H9 (cell line): ENCODE data around the gene PGBD5. TPM values are rescaled to one million over a fixed set of nuclear protein-coding genes. Genes with fewer than 3 reads are reported as not detected.

Experiments
- DNase-seq: peaks from one replicate; pipeline ENCODE4 v3.0.0-alpha.2; 2017
- H2AFZ ChIP-seq: one replicate; pipeline ENCODE4 v1.6.1; 2013; ENCODE audit warnings: mild to moderate bottlenecking, low read length, control low read depth, moderate library complexity
- H2AK5ac ChIP-seq: 2 replicates; pipeline ENCODE4 v1.6.1; 2013; ENCODE audit warnings: low read length, control low read depth, mixed read lengths; ENCODE audit not compliant: insufficient read length
- H2BK120ac ChIP-seq: one replicate; pipeline ENCODE4 v1.6.1; 2013; ENCODE audit warnings: low read depth, mild to moderate bottlenecking, low read length, control low read depth, inconsistent platforms; ENCODE audit not compliant: poor library complexity, severe bottlenecking
- H2BK12ac ChIP-seq: 2 replicates; pipeline ENCODE4 v1.6.1; 2013; ENCODE audit warnings: low read length, control low read depth, mixed read lengths, low read depth; ENCODE audit not compliant: insufficient read length
- H2BK15ac ChIP-seq: 2 replicates; pipeline ENCODE4 v1.6.1; 2013; ENCODE audit warnings: low read depth, low read length, control low read depth
- H2BK20ac ChIP-seq: one replicate; pipeline ENCODE4 v1.6.1; 2013; ENCODE audit warnings: low read depth, mild to moderate bottlenecking, low read length, control low read depth, inconsistent platforms; ENCODE audit not compliant: poor library complexity, severe bottlenecking
- H2BK5ac ChIP-seq: 2 replicates; pipeline ENCODE4 v1.6.1; 2013; ENCODE audit warnings: low read length, control low read depth, mixed read lengths; ENCODE audit not compliant: insufficient read length
- H3K14ac ChIP-seq: 2 replicates; pipeline ENCODE4 v1.6.1; 2013; ENCODE audit warnings: low read length, control low read depth; ENCODE audit not compliant: insufficient read depth
- H3K18ac ChIP-seq: 2 replicates; pipeline ENCODE4 v1.6.1; 2013; ENCODE audit warnings: low read depth, mild to moderate bottlenecking, mixed read lengths, low read length, control low read depth; ENCODE audit not compliant: insufficient read length
- H3K23ac ChIP-seq: 2 replicates; pipeline ENCODE4 v1.6.1; 2013; ENCODE audit warnings: low read length, control low read depth, mixed read lengths, low read depth; ENCODE audit not compliant: insufficient read length
- H3K23me2 ChIP-seq: 2 replicates; pipeline ENCODE4 v1.6.1; 2013; ENCODE audit warnings: low read depth, mild to moderate bottlenecking, mixed read lengths, low read length, control low read depth; ENCODE audit not compliant: insufficient read length, poor library complexity, severe bottlenecking
- H3K27ac ChIP-seq: 2 replicates; pipeline ENCODE4 v1.5.1; 2013; ENCODE audit warnings: low read length, control low read depth, mixed read lengths, low read depth; ENCODE audit not compliant: insufficient read length
- H3K27me3 ChIP-seq: 2 replicates; pipeline ENCODE4 v1.6.1; 2013; ENCODE audit warnings: low read length, control low read depth, inconsistent platforms; ENCODE audit not compliant: insufficient read depth
- H3K4ac ChIP-seq: 2 replicates; pipeline ENCODE4 v1.6.1; 2013; ENCODE audit warnings: low read depth, mild to moderate bottlenecking, control low read depth, inconsistent platforms, low read length, moderate library complexity
- H3K4me1 ChIP-seq: 2 replicates; pipeline ENCODE4 v1.6.1; 2013; ENCODE audit warnings: low read length, control low read depth, inconsistent platforms; ENCODE audit not compliant: insufficient read depth
- H3K4me2 ChIP-seq: 2 replicates; pipeline ENCODE4 v1.6.1; 2013; ENCODE audit warnings: low read length, control low read depth, mixed read lengths; ENCODE audit not compliant: insufficient read length, insufficient read depth
- H3K56ac ChIP-seq: 2 replicates; pipeline ENCODE4 v1.6.1; 2013; ENCODE audit warnings: low read depth, mild to moderate bottlenecking, mixed read lengths, low read length, control low read depth; ENCODE audit not compliant: insufficient read length
- H3K79me1 ChIP-seq: 2 replicates; pipeline ENCODE4 v1.6.1; 2013; ENCODE audit warnings: low read depth, mild to moderate bottlenecking, moderate library complexity, low read length, control low read depth, inconsistent platforms; ENCODE audit not compliant: insufficient read depth, poor library complexity, severe bottlenecking
- H3K79me2 ChIP-seq: 2 replicates; pipeline ENCODE4 v1.6.1; 2013; ENCODE audit warnings: low read length, control low read depth, inconsistent platforms; ENCODE audit not compliant: insufficient read depth
- H3K9ac ChIP-seq: 2 replicates; pipeline ENCODE4 v1.6.1; 2013; ENCODE audit warnings: low read length, control low read depth, mixed read lengths; ENCODE audit not compliant: insufficient read length; ENCODE audit errors: extremely low read depth
- H3K9me3 ChIP-seq: one replicate; pipeline ENCODE4 v1.6.1; 2013; ENCODE audit warnings: low read depth, low read length, inconsistent platforms; ENCODE audit not compliant: control insufficient read depth
- H3T11ph ChIP-seq: one replicate; pipeline ENCODE4 v1.6.1; 2013; ENCODE audit warnings: mild to moderate bottlenecking, low read length, control low read depth, inconsistent platforms
- H4K20me1 ChIP-seq: one replicate; pipeline ENCODE4 v1.6.1; 2013; ENCODE audit not compliant: control insufficient read depth, insufficient read length, insufficient read depth
- H4K5ac ChIP-seq: 2 replicates; pipeline ENCODE4 v1.6.1; 2013; ENCODE audit warnings: low read depth, mild to moderate bottlenecking, mixed read lengths, low read length, control low read depth; ENCODE audit not compliant: insufficient read length
- H4K8ac ChIP-seq: replicated peaks from 2 replicates; pipeline ENCODE4 v1.6.1; 2013; ENCODE audit warnings: low read length, control low read depth, mixed read lengths, low read depth; ENCODE audit not compliant: insufficient read length
- H4K91ac ChIP-seq: 2 replicates; pipeline ENCODE4 v1.6.1; 2013; ENCODE audit warnings: low read depth, mild to moderate bottlenecking, moderate library complexity, mixed read lengths, low read length, control low read depth; ENCODE audit not compliant: insufficient read length
- H3K27ac Mint-ChIP-seq, 3 experiments: 2 replicates in 2 of 3; 3 replicates in 1 of 3; pipeline ENCODE4 v1.8.0; 2020 to 2021; ENCODE audit warnings: mixed read lengths in 3 of 3, mild to moderate bottlenecking in 1 of 3, moderate library complexity in 1 of 3
- H3K27me3 Mint-ChIP-seq: 2 replicates; pipeline ENCODE4 v1.8.0; 2021; ENCODE audit warnings: low read depth, mild to moderate bottlenecking, moderate library complexity, mixed read lengths
- H3K36me3 Mint-ChIP-seq, 3 experiments: 2 replicates in 2 of 3; 3 replicates in 1 of 3; pipeline ENCODE4 v1.8.0; 2020 to 2021; ENCODE audit warnings: low read depth in 3 of 3, mixed read lengths in 3 of 3; ENCODE audit not compliant: insufficient read depth in 1 of 3
- H3K4me1 Mint-ChIP-seq, 2 experiments: 2 replicates each; pipeline ENCODE4 v1.8.0; 2020; ENCODE audit warnings: mixed read lengths in 2 of 2
- H3K4me3 Mint-ChIP-seq, 2 experiments: 2 replicates in 1 of 2; 3 replicates in 1 of 2; pipeline ENCODE4 v1.8.0; 2020 to 2021; ENCODE audit warnings: mild to moderate bottlenecking in 2 of 2, mixed read lengths in 2 of 2, moderate library complexity in 1 of 2
- H3K9me3 Mint-ChIP-seq, 2 experiments: 2 replicates in 1 of 2; 3 replicates in 1 of 2; pipeline ENCODE4 v1.8.0; 2020; ENCODE audit warnings: mild to moderate bottlenecking in 2 of 2, mixed read lengths in 2 of 2, moderate library complexity in 1 of 2
- CTCF ChIP-seq: fragments of 200-600 bp; sonication (generic); conservative IDR thresholded peaks from 3 replicates; pipeline ENCODE4 v1.8.0; 2021; ENCODE audit warnings: antibody characterized with exemption, mild to moderate bottlenecking
- WGBS: extraction: QIAGEN DNeasy Blood & Tissue Kit; methylation state at CpG from one replicate; pipeline ENCODE4 v1.1.7; 2013; ENCODE audit warnings: missing lambda C conversion rate, low lambda C conversion rate, mixed read lengths; ENCODE audit not compliant: insufficient read length; ENCODE audit errors: extremely low coverage; 5-methylcytosine and 5-hydroxymethylcytosine counted together
- total RNA-seq: library from RNA; stranded (reverse); gene quantifications from 2 replicates; pipeline ENCODE4 v1.2.1, GENCODE V29; 2021

PGBD5 gene
- total RNA-seq, 1 experiment from 2014 or later = 19.1 TPM

DNA sequence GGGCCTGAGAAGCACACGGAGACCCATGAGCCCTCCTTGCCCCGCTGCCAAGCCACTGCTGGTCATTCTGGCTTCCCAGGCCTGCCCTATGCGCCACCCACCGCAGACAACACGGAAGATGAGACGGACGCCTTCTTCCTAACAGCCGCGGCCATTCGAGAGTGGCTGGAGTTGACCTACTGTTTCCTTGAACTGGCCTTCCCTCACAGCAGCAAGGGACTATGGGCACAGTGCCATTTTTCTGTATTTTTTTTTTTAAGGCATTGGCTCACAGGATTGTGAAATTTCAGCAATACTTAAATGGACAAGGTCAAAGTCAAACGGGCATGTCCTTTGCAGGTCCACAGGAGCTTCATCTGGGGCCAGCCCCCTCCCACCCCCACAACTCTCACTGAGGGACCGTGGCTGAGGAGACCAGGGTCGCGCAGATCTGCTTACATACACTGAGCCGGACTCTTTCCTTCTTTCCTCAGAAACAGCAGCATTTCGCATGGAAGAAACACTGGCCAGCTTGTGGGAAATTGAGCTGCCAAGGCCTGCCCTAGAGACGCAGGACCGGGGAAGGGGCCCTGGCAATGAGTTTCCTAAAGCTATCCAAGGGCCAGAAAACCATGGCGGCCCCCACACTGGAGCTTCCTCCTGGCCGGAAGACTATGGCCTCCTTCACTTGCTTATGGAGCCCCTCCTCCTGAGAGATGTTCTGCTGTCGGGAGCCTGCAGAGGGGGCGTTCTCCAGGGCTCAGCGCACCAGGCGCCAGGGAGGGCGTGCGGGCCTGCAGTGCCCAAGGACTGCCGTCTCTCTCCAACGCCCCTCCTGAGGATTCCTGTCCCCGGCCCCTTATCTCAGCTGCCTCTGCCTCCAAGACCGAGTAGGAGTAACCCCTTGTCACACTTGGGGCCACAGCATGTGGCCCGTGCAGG is 98.9 kb downstream of the PGBD5 start:
- Histone ChIP-seq H2AFZ (no peak overlapping the region), H3K23ac (no peak overlapping the region), H3K79me1 (no peaks in the 10 kb centered on the region), H3K9ac (no peak overlapping the region), H2BK12ac (no peak overlapping the region), H2AK5ac (no peak overlapping the region), H3K4me1 (peaks cover 2% of the 10 kb centered on the region; the same call in 1 of the 2 replicates), H3K9me3 (no peaks in the 10 kb centered on the region), H4K91ac (no peak overlapping the region), H2BK15ac (no peak overlapping the region), H3K18ac (no peak overlapping the region), H2BK120ac (no peak overlapping the region), H3K4ac (no peak overlapping the region), H3K27me3 (no peaks in the 10 kb centered on the region), H3K14ac (no peak overlapping the region), H2BK5ac (no peak overlapping the region), H3K27ac (no peak overlapping the region), H3T11ph (no peak overlapping the region), H4K5ac (no peak overlapping the region), H2BK20ac (no peak overlapping the region), H3K56ac (no peak overlapping the region), H3K79me2 (no peaks in the 10 kb centered on the region), H4K20me1 (no peaks in the 10 kb centered on the region), H3K4me2 (no peak overlapping the region), H3K23me2 (no peaks in the 10 kb centered on the region), H4K8ac (no peak overlapping the region)
- Mint-ChIP-seq H3K9me3 (no peaks in the 10 kb centered on the region; a peak in 1 of 5 replicates), H3K4me3 (no peak overlapping the region), H3K36me3 (peaks cover 34 to 54% (median 44%) of the 10 kb centered on the region in 3 experiments), H3K27me3 (no peaks in the 10 kb centered on the region), H3K27ac (peak overlapping the region in 2 of 3 experiments; percentile 8 to 68; a peak in 4 of 7 replicates), H3K4me1 (peaks cover 17% of the 10 kb centered on the region in 2 experiments)
- TF ChIP-seq CTCF = no peak
- DNase-seq = peak; percentile 50
- WGBS = no CpG with 5 or more reads among the region's 31 CpGs
